Loucy (cell line): Measurements from ENCODE around the gene PIWIL1.

ENCODE experiments used
- CTCF ChIP-seq: fragments of 200-600 bp; sonication (generic); conservative IDR thresholded peaks from 2 replicates; pipeline ENCODE4 v1.5.1; 2014; ENCODE audit warnings: mild to moderate bottlenecking, antibody characterized with exemption, low read length
- EZH2phosphoT487 ChIP-seq: fragments of 200-600 bp; IDR thresholded peaks from 2 replicates; pipeline ENCODE4 v1.6.1; 2018; ENCODE audit warnings: antibody characterized with exemption, mild to moderate bottlenecking, moderate library complexity, borderline replicate concordance

- TF ChIP-seq CTCF (no peak), EZH2phosphoT487 (no peak)
These were observed 35.2 kb downstream of the PIWIL1 start for GRCh38 chr12:130372936-130373335.
